Epidermal melanocyte (primary cell): Measurements from ENCODE around the gene PTPRM.

Experiments used
- DNase-seq: peaks from one replicate; pipeline ENCODE4 v3.0.0; 2011; ENCODE audit warnings: low spot score; ENCODE audit not compliant: insufficient read length

PTPRM gene

GRCh38 chr18:7598167-7599047, 31.3 kb downstream of the PTPRM start:
- DNase-seq, result no peak

GRCh38 chr18:7600036-7600435, 32.9 kb downstream of the PTPRM start:
- DNase-seq, result no peak

GRCh38 chr18:7600528-7601245, 33.6 kb downstream of the PTPRM start:
- no peak for DNase-seq

- no peak for DNase-seq
Observed at GRCh38 chr18:7601246-7601615, 34.1 kb downstream of the PTPRM start.

- no peak for DNase-seq
Observed at GRCh38 chr18:7601936-7602335, 34.8 kb downstream of the PTPRM start.

- peak; percentile 49 for DNase-seq
Observed at GRCh38 chr18:7603259-7604000, 36.3 kb downstream of the PTPRM start.

GRCh38 chr18:7604361-7604760, 37.2 kb downstream of the PTPRM start:
- DNase-seq, result no peak

GRCh38 chr18:7605705-7606104, 38.6 kb downstream of the PTPRM start:
- no peak for DNase-seq

- no peak for DNase-seq
Observed at GRCh38 chr18:7607540-7608173, 40.5 kb downstream of the PTPRM start.

GRCh38 chr18:7608174-7608550, 41.0 kb downstream of the PTPRM start:
- DNase-seq, result no peak

- DNase-seq, result no peak
Observed at GRCh38 chr18:7608781-7609201, 41.7 kb downstream of the PTPRM start.

GRCh38 chr18:7609617-7610016, 42.5 kb downstream of the PTPRM start:
- no peak for DNase-seq

- DNase-seq, result no peak
Observed at GRCh38 chr18:7614042-7614441, 46.9 kb downstream of the PTPRM start.

GRCh38 chr18:7615840-7616239, 48.7 kb downstream of the PTPRM start:
- DNase-seq, result no peak

- no peak for DNase-seq
Observed at GRCh38 chr18:7616661-7617060, 49.5 kb downstream of the PTPRM start.

GRCh38 chr18:7617738-7618422, 50.8 kb downstream of the PTPRM start:
- DNase-seq, result no peak

- no peak for DNase-seq
Observed at GRCh38 chr18:7618891-7619442, 51.9 kb downstream of the PTPRM start.

- DNase-seq, result no peak
Observed at GRCh38 chr18:7619676-7620075, 52.6 kb downstream of the PTPRM start.

- DNase-seq, result no peak
Observed at GRCh38 chr18:7622721-7623120, 55.6 kb downstream of the PTPRM start.

- no peak for DNase-seq
Observed at GRCh38 chr18:7623681-7624080, 56.6 kb downstream of the PTPRM start.

- no peak for DNase-seq
Observed at GRCh38 chr18:7624697-7625096, 57.6 kb downstream of the PTPRM start.
